Effector CD4-positive, alpha-beta T cell (primary cell): ENCODE results near the gene FNDC3B.
"Not testable (repeated sequence)": the region's sequence is repeated elsewhere in the genome, so short reads cannot be mapped to it uniquely, and the experiment has no call there.

Experiments used
- DNase-seq: peaks from one replicate; pipeline ENCODE4 v3.0.0-alpha.2; 2020

FNDC3B gene

GRCh38 chr3:172352786-172353185 is 313.4 kb downstream of the FNDC3B start:
- no peak for DNase-seq

GRCh38 chr3:172354931-172355499 is 315.6 kb downstream of the FNDC3B start:
- DNase-seq = no peak

DNA sequence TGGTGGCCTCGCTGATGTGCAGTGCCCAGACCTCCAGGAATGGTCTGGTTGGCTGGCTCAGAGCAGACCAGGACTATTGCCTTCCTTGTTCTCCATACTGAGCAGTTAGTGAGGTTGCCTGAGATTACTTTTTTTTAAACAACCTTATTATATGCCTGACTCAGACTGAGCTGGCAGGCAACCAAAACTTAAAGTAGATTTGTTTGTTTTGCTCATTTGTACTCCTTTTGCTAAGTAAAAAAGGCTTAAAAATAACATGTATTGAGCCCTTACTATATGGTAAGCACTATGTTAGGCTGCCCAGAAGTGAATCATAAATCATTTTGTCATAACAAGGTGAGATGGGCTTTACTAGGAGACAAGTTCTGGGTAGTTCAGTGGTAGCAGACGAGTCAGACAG is 316.5 kb downstream of the FNDC3B start:
- DNase-seq = no peak

DNA sequence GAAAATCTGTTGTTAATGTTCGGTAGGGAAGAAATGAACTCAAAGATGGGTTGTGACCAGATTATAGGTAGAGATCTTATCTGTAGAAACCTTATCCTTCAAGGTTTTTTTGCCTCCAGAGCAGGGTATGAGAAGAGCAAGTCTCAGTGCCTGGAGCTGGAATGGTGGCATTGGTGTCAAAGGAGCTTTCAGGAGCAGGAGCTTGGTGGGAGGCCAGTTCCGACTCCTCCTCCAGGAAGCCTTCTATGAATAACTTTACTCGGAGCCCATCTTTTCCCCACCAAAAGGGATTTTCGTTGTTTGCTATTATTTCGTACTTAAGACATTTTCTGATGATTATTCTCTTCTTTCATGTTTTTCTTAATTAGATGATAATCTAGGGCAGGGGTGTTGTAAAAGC is 317.0 kb downstream of the FNDC3B start:
- DNase-seq = no peak

- no peak for DNase-seq
These were observed 318.7 kb downstream of the FNDC3B start for GRCh38 chr3:172357850-172358754.

DNA sequence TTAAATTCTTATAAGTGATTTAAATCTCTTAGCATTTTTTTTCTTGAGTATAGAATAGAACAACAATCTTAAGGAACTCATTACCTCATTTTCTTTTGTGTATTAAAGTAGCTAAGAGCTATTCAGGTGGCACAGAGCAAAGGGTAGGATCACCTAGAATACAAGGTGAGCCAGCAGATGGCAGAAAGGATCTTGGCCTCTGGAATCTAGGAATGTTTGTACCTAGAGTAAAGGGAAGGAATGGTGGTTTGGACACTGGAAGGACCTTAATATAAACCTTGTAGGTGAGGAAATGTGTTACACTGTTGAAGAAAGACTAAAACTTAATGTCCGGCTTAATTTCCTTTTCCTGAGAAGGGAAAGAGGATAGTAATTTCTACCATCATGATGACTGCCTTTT is 319.9 kb downstream of the FNDC3B start:
- no peak for DNase-seq

- DNase-seq = no peak
These were observed 320.6 kb downstream of the FNDC3B start for GRCh38 chr3:172359996-172360395.

DNA sequence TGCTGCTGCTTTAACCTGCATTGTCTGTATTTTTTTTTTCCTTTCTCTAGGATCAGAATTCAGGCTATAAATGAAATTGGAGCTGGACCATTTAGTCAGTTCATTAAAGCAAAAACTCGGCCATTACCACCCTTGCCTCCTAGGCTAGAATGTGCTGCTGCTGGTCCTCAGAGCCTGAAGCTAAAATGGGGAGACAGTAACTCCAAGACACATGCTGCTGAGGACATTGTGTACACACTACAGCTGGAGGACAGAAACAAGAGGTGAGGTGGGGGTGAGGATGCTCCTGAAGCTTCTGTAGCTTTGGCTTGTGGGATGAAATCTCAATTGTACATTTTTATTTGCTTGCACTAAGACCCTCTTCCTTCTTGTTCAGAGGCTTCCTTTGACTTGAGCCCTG is 323.2 kb downstream of the FNDC3B start:
- no peak for DNase-seq

DNA sequence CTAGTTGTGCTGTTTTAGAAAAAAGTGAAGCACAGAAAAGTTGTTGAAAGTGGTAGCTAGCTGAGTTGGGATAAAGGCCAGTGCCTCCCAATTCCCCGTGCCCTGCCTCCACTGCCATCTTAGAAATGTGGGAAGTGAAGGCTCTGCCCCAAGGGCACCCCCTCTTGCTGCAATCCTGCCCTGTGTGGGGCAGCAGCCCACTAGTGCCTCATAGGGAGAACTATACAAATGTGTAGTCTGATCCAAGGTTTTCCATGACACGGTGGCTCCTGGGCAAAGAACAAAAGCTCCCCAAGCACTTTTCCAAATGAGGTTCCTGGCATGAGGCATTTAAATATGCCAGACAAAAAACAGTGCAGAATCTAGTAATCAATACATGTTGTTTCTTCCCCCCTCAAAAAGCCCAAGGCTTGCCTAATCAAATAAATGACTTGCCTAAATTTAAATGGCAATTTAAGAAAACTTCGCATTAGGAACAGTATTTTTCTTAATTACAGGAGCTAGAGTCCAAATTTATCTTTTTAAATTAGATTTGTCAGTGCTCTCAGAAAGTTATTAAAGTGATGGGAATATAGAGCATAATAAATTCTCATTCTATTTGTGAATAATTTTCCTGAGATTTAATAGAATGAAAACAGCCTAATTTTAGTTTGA is 325.1 kb downstream of the FNDC3B start:
- no peak for DNase-seq

DNA sequence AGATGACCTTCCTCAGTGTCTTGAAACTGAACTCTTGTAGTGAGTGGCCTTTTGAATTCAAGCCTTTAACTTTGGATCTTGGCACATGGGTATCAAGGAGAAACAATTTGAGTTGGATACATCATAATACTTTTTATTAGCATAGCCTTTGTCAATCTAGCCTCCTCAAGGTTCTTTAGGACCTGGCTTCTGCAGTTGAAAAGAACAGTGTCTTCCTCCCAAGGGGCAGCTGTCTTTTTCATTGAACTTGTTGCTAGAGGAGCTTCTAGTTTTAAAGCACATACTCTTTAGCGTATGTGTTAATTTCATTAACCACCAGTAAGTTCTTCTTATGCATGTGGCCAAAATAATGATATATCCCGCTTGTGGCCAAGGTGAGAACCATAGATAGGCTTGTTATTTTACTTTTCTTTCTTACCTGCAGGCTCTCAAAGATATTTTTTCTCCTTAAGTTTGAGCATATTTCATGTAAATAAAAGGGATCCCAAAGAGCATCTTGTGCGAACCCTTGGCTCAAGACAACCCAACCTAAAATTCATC is 325.7 kb downstream of the FNDC3B start:
- DNase-seq = no peak

GRCh38 chr3:172367205-172368105 is 328.1 kb downstream of the FNDC3B start:
- no peak for DNase-seq

- DNase-seq = not testable (repeated sequence)
These were observed 329.2 kb downstream of the FNDC3B start for GRCh38 chr3:172368556-172368955.

- DNase-seq = no peak
These were observed 330.3 kb downstream of the FNDC3B start for GRCh38 chr3:172369590-172370259.

DNA sequence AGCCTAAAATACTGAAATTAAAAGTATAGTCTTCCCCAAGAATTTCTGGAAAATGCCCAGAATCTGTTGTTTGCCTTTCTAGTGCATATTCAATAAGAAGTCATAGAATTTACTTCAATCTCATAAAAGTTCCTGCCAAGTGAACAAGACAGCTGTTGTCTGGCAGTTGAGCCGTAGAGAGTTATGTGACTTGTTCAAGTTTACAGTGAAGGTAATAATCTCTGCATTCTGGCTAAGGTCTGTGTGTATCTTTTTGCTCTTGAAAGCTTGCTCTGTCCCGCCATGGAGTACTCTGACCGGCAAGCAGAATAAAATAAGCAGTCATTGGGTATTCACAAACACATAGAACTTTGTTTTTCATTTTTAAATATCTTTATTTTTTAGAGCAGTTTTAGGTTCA is 331.0 kb downstream of the FNDC3B start:
- no peak for DNase-seq

- DNase-seq = no peak
These were observed 332.2 kb downstream of the FNDC3B start for GRCh38 chr3:172371544-172371943.

- DNase-seq = no peak
These were observed 333.5 kb downstream of the FNDC3B start for GRCh38 chr3:172372895-172373294.

GRCh38 chr3:172373912-172374311 is 334.5 kb downstream of the FNDC3B start:
- DNase-seq = no peak

GRCh38 chr3:172375206-172375850 is 335.9 kb downstream of the FNDC3B start:
- DNase-seq = no peak

- DNase-seq = no peak
These were observed 337.0 kb downstream of the FNDC3B start for GRCh38 chr3:172376402-172376801.

- no peak for DNase-seq
These were observed 337.5 kb downstream of the FNDC3B start for GRCh38 chr3:172376881-172377280.

GRCh38 chr3:172378439-172378838 is 339.1 kb downstream of the FNDC3B start:
- DNase-seq = no peak
